DND-41 (cell line): ENCODE data around the gene NEU2.
"Not testable (repeated sequence)": the region's sequence is repeated elsewhere in the genome, so short reads cannot be mapped to it uniquely, and the experiment has no call there.

Experiments
- ATAC-seq: fragments of 200-7000 bp; cut with Tn5 transposase; 3 replicates; pipeline ENCODE4 v1.9.1; 2021; ENCODE audit warnings: low read depth; ENCODE audit not compliant: insufficient read depth
- DNase-seq: peaks from one replicate; pipeline ENCODE4 v3.0.0-alpha.2; 2020
- H2AFZ ChIP-seq: 2 replicates; pipeline ENCODE4 v1.6.0; 2012; ENCODE audit warnings: low read depth, low read length
- H3K27ac ChIP-seq: 2 replicates; pipeline ENCODE4 v1.5.1; 2012; ENCODE audit warnings: low read length, inconsistent platforms
- H3K27me3 ChIP-seq: fragments of 200-600 bp; sonication (generic); 2 replicates; pipeline ENCODE4 v1.6.0; 2012; ENCODE audit warnings: low read length, mild to moderate bottlenecking, inconsistent platforms; ENCODE audit not compliant: insufficient read depth, poor library complexity
- H3K36me3 ChIP-seq: 2 replicates; pipeline ENCODE4 v1.5.1; 2012; ENCODE audit warnings: low read length, inconsistent platforms; ENCODE audit not compliant: insufficient read depth
- H3K4me1 ChIP-seq: 2 replicates; pipeline ENCODE4 v1.5.1; 2012; ENCODE audit warnings: mild to moderate bottlenecking, low read length; ENCODE audit not compliant: insufficient read depth
- H3K4me2 ChIP-seq: 2 replicates; pipeline ENCODE4 v1.6.0; 2012; ENCODE audit warnings: mild to moderate bottlenecking, moderate library complexity, low read length, inconsistent platforms; ENCODE audit not compliant: insufficient read depth
- H3K4me3 ChIP-seq, 2 experiments: fragments of 200-600 bp in 1 of 2; shearing (Covaris generic) in 1 of 2; 2 replicates each; pipeline ENCODE4 v1.5.1; 2012 to 2016; ENCODE audit warnings: inconsistent platforms in 2 of 2, low read length in 2 of 2, mild to moderate bottlenecking in 2 of 2, low read depth in 1 of 2, moderate library complexity in 1 of 2
- H3K79me2 ChIP-seq: 2 replicates; pipeline ENCODE4 v1.6.0; 2012; ENCODE audit warnings: low read length, inconsistent platforms; ENCODE audit not compliant: insufficient read depth
- H3K9ac ChIP-seq: 2 replicates; pipeline ENCODE4 v1.6.0; 2012; ENCODE audit warnings: low read depth, mild to moderate bottlenecking, inconsistent platforms, low read length, moderate library complexity
- H3K9me3 ChIP-seq: 2 replicates; pipeline ENCODE4 v1.5.1; 2012; ENCODE audit warnings: low read length, moderate library complexity, mild to moderate bottlenecking, inconsistent platforms; ENCODE audit not compliant: insufficient read depth, severe bottlenecking
- H4K20me1 ChIP-seq: 2 replicates; pipeline ENCODE4 v1.6.0; 2012; ENCODE audit warnings: low read length; ENCODE audit not compliant: insufficient read depth
- EZH2 ChIP-seq: IDR thresholded peaks from 3 replicates; pipeline ENCODE4 v1.6.1; 2012; ENCODE audit warnings: borderline replicate concordance, low read depth, mild to moderate bottlenecking, moderate library complexity, low read length, inconsistent platforms; ENCODE audit not compliant: severe bottlenecking
- TF ChIP-seq, protein P1 (sequence below): IDR thresholded peaks from 2 replicates; pipeline ENCODE4 v1.5.1; 2012; ENCODE audit warnings: borderline replicate concordance, low read length, moderate library complexity, mild to moderate bottlenecking; ENCODE audit not compliant: poor library complexity, severe bottlenecking; ENCODE audit errors: extremely low read depth

NEU2 gene

GRCh38 chr2:233063976-233064411, 31.5 kb downstream of the NEU2 start:
- peaks cover 28% of the 10 kb centered on the region for H3K36me3 ChIP-seq
- H3K4me1 ChIP-seq, result peaks cover 42% of the 10 kb centered on the region
- no peak overlapping the region for H2AFZ ChIP-seq
- no peak for DNase-seq
- ATAC-seq, result no peak
- 0 out of 2 replicates have a peak overlapping the region, but pooled peaks have one; percentile 77 for H3K4me2 ChIP-seq
- no peak for TF ChIP-seq EZH2
- TF ChIP-seq, protein P1, sequence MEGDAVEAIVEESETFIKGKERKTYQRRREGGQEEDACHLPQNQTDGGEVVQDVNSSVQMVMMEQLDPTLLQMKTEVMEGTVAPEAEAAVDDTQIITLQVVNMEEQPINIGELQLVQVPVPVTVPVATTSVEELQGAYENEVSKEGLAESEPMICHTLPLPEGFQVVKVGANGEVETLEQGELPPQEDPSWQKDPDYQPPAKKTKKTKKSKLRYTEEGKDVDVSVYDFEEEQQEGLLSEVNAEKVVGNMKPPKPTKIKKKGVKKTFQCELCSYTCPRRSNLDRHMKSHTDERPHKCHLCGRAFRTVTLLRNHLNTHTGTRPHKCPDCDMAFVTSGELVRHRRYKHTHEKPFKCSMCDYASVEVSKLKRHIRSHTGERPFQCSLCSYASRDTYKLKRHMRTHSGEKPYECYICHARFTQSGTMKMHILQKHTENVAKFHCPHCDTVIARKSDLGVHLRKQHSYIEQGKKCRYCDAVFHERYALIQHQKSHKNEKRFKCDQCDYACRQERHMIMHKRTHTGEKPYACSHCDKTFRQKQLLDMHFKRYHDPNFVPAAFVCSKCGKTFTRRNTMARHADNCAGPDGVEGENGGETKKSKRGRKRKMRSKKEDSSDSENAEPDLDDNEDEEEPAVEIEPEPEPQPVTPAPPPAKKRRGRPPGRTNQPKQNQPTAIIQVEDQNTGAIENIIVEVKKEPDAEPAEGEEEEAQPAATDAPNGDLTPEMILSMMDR, result no peak
- peaks cover 13% of the 10 kb centered on the region; the same call in 1 of the 2 replicates for H4K20me1 ChIP-seq
- H3K79me2 ChIP-seq, result peaks cover 66% of the 10 kb centered on the region
- no peak overlapping the region for H3K4me3 ChIP-seq
- H3K9me3 ChIP-seq, result no peaks in the 10 kb centered on the region
- no peak overlapping the region for H3K27ac ChIP-seq
- no peaks in the 10 kb centered on the region for H3K27me3 ChIP-seq
- no peak overlapping the region for H3K9ac ChIP-seq

- Histone ChIP-seq H3K27me3 (no peaks in the 10 kb centered on the region), H3K9ac (no peak overlapping the region), H3K4me2 (no peak overlapping the region), H3K27ac (no peak overlapping the region), H3K4me1 (peaks cover 36% of the 10 kb centered on the region), H3K9me3 (no peaks in the 10 kb centered on the region), H3K36me3 (peaks cover 28% of the 10 kb centered on the region), H3K4me3 (no peak overlapping the region), H4K20me1 (peaks cover 13% of the 10 kb centered on the region; the same call in 1 of the 2 replicates), H2AFZ (no peak overlapping the region), H3K79me2 (peaks cover 69% of the 10 kb centered on the region)
- ATAC-seq, result no peak
- TF ChIP-seq, protein P1, result no peak
- TF ChIP-seq EZH2, result no peak
- no peak for DNase-seq
These were observed 32.2 kb downstream of the NEU2 start for GRCh38 chr2:233064530-233065199.

DNA sequence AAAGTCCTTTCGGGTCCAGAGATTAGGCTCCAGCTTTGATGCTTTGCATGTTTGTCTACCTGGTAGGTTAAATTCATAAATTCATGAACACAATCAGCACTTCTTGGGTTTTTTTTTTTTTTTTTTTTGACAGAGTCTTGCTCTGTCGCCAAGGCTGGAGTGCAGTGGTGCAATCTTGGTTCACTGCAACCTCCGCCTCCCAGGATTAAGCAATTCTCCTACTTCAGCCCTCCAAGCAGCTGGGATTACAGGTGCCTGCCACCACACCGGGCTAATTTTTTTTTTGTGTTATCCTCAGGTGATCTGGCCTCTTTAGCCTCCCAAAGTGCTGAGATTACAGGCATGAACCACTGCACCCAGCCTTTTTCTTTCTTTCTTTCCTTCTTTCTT, 32.7 kb downstream of the NEU2 start:
- not testable (repeated sequence) for H3K27me3 ChIP-seq, H3K4me2 ChIP-seq, ATAC-seq, H3K27ac ChIP-seq, H3K9me3 ChIP-seq, H2AFZ ChIP-seq, DNase-seq, H3K9ac ChIP-seq, H3K4me3 ChIP-seq
- H4K20me1 ChIP-seq, result peaks cover 13% of the 10 kb centered on the region; the same call in 1 of the 2 replicates
- peaks cover 28% of the 10 kb centered on the region for H3K36me3 ChIP-seq
- H3K79me2 ChIP-seq, result peaks cover 73% of the 10 kb centered on the region
- peaks cover 31% of the 10 kb centered on the region for H3K4me1 ChIP-seq

DNA sequence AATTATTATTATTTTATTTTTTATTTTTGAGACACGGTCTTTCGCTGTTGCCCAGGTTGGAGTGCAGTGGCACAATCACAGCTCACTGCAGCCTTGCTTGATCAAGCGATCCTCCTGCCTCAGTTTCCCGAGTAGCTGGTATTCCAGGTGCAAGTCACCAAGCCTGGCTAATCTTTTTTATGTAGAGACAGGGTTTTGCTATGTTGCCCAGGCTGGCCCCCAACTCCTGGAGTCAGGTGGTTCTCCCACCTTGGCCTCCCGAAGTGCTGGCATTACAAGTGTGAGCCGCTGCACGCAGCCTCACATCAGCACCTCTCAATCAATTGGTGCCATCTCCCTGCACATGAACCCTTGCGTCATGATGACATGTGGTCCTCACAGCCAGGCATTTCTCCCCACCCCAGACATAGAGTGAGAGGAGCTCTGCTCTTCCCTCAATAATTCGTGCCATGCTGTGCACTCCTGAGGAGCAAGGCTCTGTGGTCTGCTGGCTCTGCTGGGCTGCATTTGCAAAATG, 33.5 kb downstream of the NEU2 start:
- H3K9ac ChIP-seq, result no peak overlapping the region
- peaks cover 26% of the 10 kb centered on the region for H3K4me1 ChIP-seq
- peaks cover 28% of the 10 kb centered on the region for H3K36me3 ChIP-seq
- no peak overlapping the region for H2AFZ ChIP-seq
- H3K79me2 ChIP-seq, result peaks cover 69% of the 10 kb centered on the region
- no peaks in the 10 kb centered on the region for H3K9me3 ChIP-seq
- ATAC-seq (no peak), DNase-seq (no peak)
- H3K27me3 ChIP-seq, result no peaks in the 10 kb centered on the region
- no peak overlapping the region for H3K27ac ChIP-seq
- no peak overlapping the region for H3K4me2 ChIP-seq
- TF ChIP-seq, protein P1, result no peak
- no peak for TF ChIP-seq EZH2
- H4K20me1 ChIP-seq, result peaks cover 13% of the 10 kb centered on the region; the same call in 1 of the 2 replicates
- H3K4me3 ChIP-seq, result no peak overlapping the region
